HG03521 (cell line): ENCODE data around the gene CREBRF.
A peak's percentile ranks its signal among the peaks of the same experiment; 100 is the strongest.
"Not testable (repeated sequence)": the region's sequence is repeated elsewhere in the genome, so short reads cannot be mapped to it uniquely, and the experiment has no call there.

Experiments
- ATAC-seq: cut with Tn5 transposase; IDR thresholded peaks from one replicate; pipeline ENCODE4 v1.9.1; 2021; ENCODE audit warnings: mild to moderate bottlenecking, moderate library complexity; ENCODE audit not compliant: unreplicated experiment

CREBRF gene

GRCh38 chr5:173076471-173076870 lies 20.3 kb downstream of the CREBRF start:
- ATAC-seq, result not testable (repeated sequence)

GRCh38 chr5:173078878-173079277 lies 22.7 kb downstream of the CREBRF start:
- ATAC-seq, result no peak

GRCh38 chr5:173089581-173089980 lies 33.4 kb downstream of the CREBRF start:
- no peak for ATAC-seq

- no peak for ATAC-seq
Measured at GRCh38 chr5:173090639-173091038, 34.5 kb downstream of the CREBRF start.

GRCh38 chr5:173091981-173092380 lies 35.8 kb downstream of the CREBRF start:
- ATAC-seq, result no peak

GRCh38 chr5:173093606-173094005 lies 37.5 kb downstream of the CREBRF start:
- ATAC-seq, result no peak

GRCh38 chr5:173094012-173094661 lies 38.0 kb downstream of the CREBRF start:
- no peak for ATAC-seq

- no peak for ATAC-seq
Measured at GRCh38 chr5:173098787-173099186, 42.6 kb downstream of the CREBRF start.

- ATAC-seq, result no peak
Measured at GRCh38 chr5:173099461-173099860, 43.3 kb downstream of the CREBRF start.

GRCh38 chr5:173101245-173101644 lies 45.1 kb downstream of the CREBRF start:
- ATAC-seq, result no peak

GRCh38 chr5:173103411-173103810 lies 47.3 kb downstream of the CREBRF start:
- ATAC-seq, result no peak

- ATAC-seq, result no peak
Measured at GRCh38 chr5:173108914-173109313, 52.8 kb downstream of the CREBRF start.

- ATAC-seq, result no peak
Measured at GRCh38 chr5:173114536-173114935, 58.4 kb downstream of the CREBRF start.

GRCh38 chr5:173119719-173120118 lies 63.6 kb downstream of the CREBRF start:
- ATAC-seq, result no peak

- ATAC-seq, result no peak
Measured at GRCh38 chr5:173123416-173123815, 67.3 kb downstream of the CREBRF start.

GRCh38 chr5:173132166-173132565 lies 76.0 kb downstream of the CREBRF start:
- not testable (repeated sequence) for ATAC-seq

GRCh38 chr5:173138707-173139106 lies 82.6 kb downstream of the CREBRF start:
- no peak for ATAC-seq

- ATAC-seq, result no peak
Measured at GRCh38 chr5:173139631-173140030, 83.5 kb downstream of the CREBRF start.

- ATAC-seq, result no peak
Measured at GRCh38 chr5:173140769-173141168, 84.6 kb downstream of the CREBRF start.

- no peak for ATAC-seq
Measured at GRCh38 chr5:173143567-173143966, 87.4 kb downstream of the CREBRF start.

- peak; percentile 92 for ATAC-seq
Measured at GRCh38 chr5:173144200-173145176, 88.3 kb downstream of the CREBRF start, which contains the start of gene BNIP1. BNIP1 (plus strand) TSS chr5:173144531; CDS start chr5:173144546, 15 bp downstream.

GRCh38 chr5:173148354-173148753 lies 92.2 kb downstream of the CREBRF start:
- ATAC-seq, result no peak
